ENCODE results near the gene MAP3K14.

The MAP3K14 gene

DNA sequence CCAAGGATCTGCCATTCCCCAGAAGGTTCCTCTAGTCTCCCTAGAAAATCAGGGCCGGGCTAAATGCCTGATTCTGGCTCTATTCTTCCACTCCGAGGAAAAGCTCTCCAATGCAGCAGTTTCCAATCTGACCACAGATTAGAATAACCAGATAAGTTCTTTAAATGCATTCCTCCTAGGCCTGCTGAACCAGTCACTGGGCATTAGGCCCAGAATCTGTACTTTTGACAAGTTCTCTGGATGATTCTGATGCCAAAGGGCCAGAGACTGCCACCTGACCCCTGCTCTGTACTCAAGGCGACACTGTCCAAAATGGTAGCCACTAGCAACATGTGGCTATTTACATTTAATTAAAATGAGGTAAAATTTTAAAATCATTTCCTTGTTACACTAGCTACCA, 22.3 kb downstream of the MAP3K14 start:
- no peak overlapping the region for H3K4me3 ChIP-seq (ENCODE audit: low read depth, low read length)

DNA sequence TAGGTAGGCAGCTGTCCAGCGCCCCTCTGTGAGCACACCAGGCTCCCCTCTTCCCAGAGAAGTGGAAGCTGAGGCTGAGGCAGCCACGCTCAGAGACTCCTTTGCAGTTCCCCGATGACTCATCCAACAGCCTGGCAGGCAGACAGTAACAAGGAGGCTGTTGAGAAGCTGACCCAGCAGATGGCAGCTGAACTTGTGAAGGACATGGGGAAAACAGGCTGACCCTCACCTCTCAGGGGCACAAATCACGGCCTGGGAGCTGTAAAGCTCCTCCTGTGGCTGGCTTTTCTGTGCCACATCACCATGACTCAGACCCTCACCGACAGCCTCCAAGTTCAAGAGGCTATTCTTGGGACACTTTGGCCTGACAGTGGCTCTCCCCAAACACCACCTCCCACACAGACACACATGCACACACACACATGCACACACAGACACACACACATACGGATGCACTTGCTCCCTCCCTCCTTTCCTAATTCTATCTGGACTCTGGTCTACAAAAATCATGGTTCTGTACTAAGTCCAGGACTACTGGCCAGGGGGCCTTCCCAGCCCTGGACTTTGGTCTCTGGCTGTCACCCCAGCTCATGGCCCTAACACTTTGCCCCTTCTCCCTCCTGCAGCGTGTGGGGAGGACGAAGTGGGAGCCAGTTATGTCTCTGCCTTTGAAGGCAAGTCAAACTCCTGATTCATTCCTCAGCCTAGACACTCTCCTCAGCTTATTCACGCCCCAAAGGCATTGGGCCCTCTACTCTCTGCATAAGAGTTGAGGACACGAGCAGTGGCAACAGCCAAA, 23.2 kb downstream of the MAP3K14 start:
- peak; percentile 74 for DNase-seq
- Histone ChIP-seq H3K4me1 (peaks cover 60% of the 10 kb centered on the region), H3K4me3 (ENCODE audit: low read depth, low read length) (no peak overlapping the region)

More for the DNA sequence above, 22.3 kb downstream of the MAP3K14 start:
- H3K36me3 ChIP-seq, result peaks cover 4% of the 10 kb centered on the region
- no peaks in the 10 kb centered on the region for H3K27me3 ChIP-seq
- no peak for DNase-seq
- H3K9me3 ChIP-seq, result no peaks in the 10 kb centered on the region
- peaks cover 60% of the 10 kb centered on the region for H3K4me1 ChIP-seq
- TF ChIP-seq, protein P1, sequence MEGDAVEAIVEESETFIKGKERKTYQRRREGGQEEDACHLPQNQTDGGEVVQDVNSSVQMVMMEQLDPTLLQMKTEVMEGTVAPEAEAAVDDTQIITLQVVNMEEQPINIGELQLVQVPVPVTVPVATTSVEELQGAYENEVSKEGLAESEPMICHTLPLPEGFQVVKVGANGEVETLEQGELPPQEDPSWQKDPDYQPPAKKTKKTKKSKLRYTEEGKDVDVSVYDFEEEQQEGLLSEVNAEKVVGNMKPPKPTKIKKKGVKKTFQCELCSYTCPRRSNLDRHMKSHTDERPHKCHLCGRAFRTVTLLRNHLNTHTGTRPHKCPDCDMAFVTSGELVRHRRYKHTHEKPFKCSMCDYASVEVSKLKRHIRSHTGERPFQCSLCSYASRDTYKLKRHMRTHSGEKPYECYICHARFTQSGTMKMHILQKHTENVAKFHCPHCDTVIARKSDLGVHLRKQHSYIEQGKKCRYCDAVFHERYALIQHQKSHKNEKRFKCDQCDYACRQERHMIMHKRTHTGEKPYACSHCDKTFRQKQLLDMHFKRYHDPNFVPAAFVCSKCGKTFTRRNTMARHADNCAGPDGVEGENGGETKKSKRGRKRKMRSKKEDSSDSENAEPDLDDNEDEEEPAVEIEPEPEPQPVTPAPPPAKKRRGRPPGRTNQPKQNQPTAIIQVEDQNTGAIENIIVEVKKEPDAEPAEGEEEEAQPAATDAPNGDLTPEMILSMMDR (IDR thresholded peaks at IDR 0.05; ENCODE audit: low read depth, low read length), result no peak

DNA sequence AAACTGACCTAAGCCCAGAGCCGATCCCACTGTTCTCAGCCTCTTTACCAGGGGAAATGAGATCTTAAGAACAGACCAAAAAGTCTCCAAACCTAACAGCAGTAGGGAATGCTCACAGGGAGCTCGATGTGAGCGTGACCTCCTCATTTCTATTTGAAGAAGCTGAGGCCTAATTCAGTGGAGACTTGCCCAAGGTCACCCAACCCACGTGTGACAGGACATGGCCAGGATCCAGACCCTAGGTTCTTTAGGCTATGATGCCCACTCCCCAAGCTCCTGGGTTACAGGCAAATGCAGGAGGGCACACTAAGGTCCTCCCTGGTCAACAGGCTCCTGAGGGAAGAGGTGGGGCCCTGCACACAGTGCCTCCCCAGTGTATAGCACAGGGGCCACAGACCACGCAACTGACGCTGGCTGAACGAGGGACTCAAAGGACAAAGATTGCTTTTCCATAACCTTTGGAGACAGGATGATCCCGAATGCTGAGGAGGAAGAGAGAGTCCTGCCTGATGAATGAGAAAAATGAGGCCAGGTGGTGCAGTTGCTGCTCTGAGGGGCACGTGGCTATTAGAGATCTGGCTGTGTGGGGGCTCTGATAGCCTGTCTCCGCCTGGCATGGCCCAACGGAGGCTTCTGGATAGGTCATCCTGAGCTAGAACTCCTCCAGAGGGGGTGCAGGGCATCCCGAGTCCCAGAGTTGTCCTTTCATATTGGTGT, 24.0 kb downstream of the MAP3K14 start:
- Histone ChIP-seq H3K27me3 (no peaks in the 10 kb centered on the region), H3K36me3 (peaks cover 9% of the 10 kb centered on the region), H3K9me3 (no peaks in the 10 kb centered on the region), H3K4me1 (peaks cover 63% of the 10 kb centered on the region), H3K4me3 (ENCODE audit: low read depth, low read length) (no peak overlapping the region)
- TF ChIP-seq, protein P1 (IDR thresholded peaks at IDR 0.05; ENCODE audit: low read depth, low read length), result no peak
- DNase-seq, result no peak

More for the DNA sequence above, 23.2 kb downstream of the MAP3K14 start:
- Histone ChIP-seq H3K9me3 (no peaks in the 10 kb centered on the region), H3K27me3 (no peaks in the 10 kb centered on the region), H3K36me3 (peaks cover 9% of the 10 kb centered on the region)
- TF ChIP-seq, protein P1 (IDR thresholded peaks at IDR 0.05; ENCODE audit: low read depth, low read length), result 0 out of 2 replicates have a peak, but pooled peaks have one; percentile 1

DNA sequence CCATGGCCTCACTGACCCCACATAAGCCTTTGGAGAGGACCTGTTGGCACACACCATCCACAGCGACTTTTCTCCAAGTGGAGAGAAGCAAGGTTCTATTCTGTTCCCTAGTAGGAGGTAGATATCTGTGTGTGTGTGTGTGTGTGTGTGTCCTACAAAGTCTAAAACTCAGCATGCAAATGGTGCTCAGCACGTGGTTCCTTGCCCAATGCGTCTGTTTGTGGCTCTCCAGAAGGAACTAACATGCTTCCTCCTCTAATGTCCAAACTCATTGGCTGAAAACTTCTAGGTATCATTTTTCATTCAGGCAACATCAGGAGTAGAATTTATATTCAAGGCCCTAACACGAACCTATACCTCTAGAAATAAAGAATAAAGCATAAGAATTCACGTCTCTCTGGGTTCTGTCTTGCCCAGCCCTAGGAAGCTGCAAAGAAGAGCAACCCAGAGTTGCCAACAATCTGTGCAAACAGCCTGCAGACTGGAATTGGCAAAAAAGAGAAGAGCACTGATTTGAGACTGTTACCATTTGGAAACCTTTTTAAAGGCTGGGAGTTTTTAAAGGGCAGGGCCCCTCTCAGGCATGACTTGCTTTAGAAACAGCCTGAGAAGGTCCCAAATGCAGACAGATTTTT, 25.5 kb downstream of the MAP3K14 start:
- no peak overlapping the region for H3K4me3 ChIP-seq (ENCODE audit: low read depth, low read length)
- H3K4me1 ChIP-seq, result peaks cover 68% of the 10 kb centered on the region
- TF ChIP-seq, protein P1 (IDR thresholded peaks at IDR 0.05; ENCODE audit: low read depth, low read length), result no peak
- H3K36me3 ChIP-seq, result peaks cover 18% of the 10 kb centered on the region
- H3K9me3 ChIP-seq, result no peaks in the 10 kb centered on the region
- no peak for DNase-seq
- no peaks in the 10 kb centered on the region for H3K27me3 ChIP-seq

DNA sequence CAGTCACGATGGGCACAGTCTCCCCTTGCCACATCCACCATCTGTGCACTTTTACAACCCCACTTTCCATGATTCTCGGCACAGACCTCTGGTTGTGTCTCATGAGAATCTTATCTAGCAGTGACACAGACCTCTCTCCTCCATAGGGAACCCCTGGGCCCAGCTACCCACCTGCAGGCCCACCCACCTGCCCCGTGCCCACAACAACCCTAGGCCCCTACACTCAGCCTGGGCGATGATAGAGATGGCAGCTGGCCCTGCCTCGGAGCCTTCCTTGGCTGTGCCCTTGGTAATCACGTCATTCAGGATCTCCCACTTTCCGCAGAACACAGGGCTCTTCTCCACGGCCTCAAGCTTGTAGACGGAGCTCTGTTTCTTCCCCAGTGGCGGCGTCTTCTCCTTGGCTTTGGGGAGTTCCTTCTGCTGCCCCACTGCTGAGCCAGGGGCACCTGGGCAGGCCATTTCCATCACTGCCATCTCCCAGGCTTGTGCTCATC, 26.5 kb downstream of the MAP3K14 start:
- Histone ChIP-seq H3K4me1 (peaks cover 71% of the 10 kb centered on the region), H3K36me3 (peaks cover 21% of the 10 kb centered on the region), H3K9me3 (no peaks in the 10 kb centered on the region), H3K27me3 (no peaks in the 10 kb centered on the region), H3K4me3 (ENCODE audit: low read depth, low read length) (no peak overlapping the region)
- DNase-seq, result no peak
- TF ChIP-seq, protein P1 (IDR thresholded peaks at IDR 0.05; ENCODE audit: low read depth, low read length), result no peak

Data from BE2C (cell line).